GM15510 (cell line): ENCODE data around the gene UBE2J2.

Experiments
- POLR2A ChIP-seq: IDR thresholded peaks from 3 replicates; pipeline ENCODE4 v1.6.1; 2011; ENCODE audit warnings: borderline replicate concordance; ENCODE audit not compliant: insufficient read length; ENCODE audit errors: extremely low read depth

Gene UBE2J2

DNA sequence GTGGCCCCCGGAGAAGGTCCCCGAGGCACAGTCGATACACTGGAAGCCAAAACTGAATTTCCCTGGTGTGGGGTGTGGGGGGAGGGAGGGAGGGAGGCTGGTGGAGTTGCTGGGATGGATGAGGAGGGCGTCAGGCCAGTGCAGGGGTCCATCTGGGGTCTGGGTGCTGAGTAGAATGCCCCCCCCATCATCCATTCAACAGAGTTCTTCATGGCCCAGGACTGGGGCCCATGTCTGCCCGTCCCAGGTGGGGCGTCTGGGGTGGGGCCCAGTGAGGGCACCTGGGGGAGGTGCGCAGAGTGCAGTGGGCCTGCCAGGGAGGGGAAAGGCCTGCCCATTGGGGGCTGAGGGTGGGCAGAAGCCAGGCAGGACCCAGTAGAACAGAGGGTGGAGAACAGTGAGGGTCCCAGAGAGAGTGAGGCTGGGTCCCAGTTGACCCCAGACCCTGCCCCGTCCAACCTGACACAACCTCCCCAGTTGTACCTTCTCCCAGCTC is 69.2 kb downstream of the UBE2J2 start:
- TF ChIP-seq POLR2A, result no peak
